GM21576 (cell line): Measurements from ENCODE around the gene CPB1.
"Not testable (repeated sequence)": the region's sequence is repeated elsewhere in the genome, so short reads cannot be mapped to it uniquely, and the experiment has no call there.

Source experiments
- ATAC-seq: cut with Tn5 transposase; IDR thresholded peaks from one replicate; pipeline ENCODE4 v1.9.1; 2021; ENCODE audit warnings: mild to moderate bottlenecking, moderate library complexity; ENCODE audit not compliant: unreplicated experiment

CPB1 gene

GRCh38 chr3:148827585-148827984 lies at the start of gene CPB1:
TSS of gene CPB1 (plus strand) at chr3:148827811. CDS start at chr3:148827824, 13 bp downstream.
- no peak for ATAC-seq

DNA sequence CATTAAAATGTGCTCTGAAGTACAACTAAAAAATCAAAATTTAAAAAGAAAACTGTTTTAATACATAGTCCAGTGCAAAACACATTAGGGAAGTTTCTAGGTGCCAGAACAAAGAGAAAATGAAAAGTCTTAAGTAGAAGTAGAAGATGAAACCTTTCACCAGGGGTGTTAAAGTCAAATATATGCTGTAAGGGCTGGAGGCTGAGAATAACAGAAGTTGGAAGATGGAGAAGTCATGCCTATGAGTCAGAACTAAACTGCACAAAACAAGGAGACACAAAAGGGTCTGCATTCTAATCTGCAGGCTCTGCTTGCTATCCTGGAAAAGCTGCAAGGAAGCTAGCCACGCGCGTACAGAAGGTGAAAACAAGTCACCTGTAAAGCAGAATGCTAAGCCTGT lies 48.7 kb upstream of the CPB1 start:
- no peak for ATAC-seq

DNA sequence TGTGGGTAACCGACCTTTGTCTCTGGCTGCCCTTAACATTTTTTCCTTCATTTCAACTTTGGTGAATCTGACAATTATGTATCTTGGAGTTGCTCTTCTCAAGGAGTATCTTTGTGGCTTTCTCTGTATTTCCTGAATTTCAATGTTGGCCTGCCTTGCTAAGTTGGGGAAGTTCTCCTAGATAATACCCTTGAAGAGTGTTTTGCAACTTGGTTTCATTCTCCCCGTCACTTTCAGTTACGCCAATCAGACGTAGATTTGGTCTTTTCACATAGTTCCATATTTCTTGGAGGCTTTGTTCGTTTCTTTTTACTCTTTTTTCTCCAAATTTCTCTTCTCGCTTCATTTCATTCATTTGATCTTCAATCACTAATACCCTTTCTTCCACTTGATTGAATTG lies 42.6 kb upstream of the CPB1 start:
- ATAC-seq, result not testable (repeated sequence)

DNA sequence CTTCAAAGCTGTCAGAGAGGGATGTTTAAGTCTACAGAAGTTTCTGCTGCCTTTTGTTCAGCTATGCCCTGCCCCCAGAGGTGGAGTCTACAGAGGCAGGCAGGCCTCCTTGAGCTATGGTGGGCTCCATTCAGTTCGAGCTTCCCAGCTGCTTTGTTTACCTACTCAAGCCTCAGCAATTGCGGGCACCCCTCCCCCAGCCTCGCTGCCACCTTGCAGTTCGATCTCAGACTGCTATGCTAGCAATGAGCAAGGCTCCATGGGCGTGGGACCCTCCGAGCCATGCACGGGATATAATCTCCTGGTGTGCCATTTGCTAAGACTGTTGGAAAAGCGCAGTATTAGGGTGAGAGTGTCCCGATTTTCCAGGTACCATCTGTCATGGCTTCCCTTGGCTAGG lies 41.5 kb upstream of the CPB1 start:
- not testable (repeated sequence) for ATAC-seq

DNA sequence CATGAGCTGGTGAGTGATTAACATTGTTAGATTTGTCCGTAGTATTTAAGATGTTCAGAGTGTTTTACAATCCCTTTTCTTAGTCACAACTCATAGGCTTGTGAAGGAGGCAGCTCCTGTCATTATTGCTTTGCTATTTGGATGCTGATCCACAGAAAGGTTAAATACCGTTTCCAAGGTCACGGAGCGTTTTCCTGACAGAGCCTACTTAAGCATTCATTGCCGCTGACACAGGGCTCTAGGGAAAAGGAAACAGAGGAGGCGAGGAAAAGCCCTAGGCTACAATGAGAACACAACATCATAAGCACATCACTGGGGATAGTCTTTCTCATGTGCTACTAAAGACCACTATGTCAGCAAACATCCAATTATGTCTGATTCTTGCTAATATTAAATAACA lies 38.5 kb upstream of the CPB1 start:
- no peak for ATAC-seq

DNA sequence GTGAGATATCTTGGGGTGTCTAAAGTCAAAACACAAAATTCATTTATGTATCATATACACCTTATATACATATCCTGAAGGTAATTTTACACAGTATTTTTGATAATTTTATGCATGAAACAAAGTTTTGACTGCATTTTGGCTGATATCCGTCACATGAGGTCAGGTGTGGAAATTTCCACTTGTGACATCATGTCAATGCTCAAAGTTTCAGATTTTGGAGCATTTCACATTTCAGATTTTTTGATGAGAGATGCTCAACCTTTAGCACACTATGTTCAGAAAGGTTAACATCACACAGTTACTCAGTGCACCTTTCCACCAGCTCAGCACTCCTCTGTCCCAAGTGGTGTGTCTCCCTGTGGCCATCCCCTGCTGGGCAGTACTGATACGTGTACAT lies 37.7 kb upstream of the CPB1 start:
- no peak for ATAC-seq

- ATAC-seq, result no peak
Measured at GRCh38 chr3:148790370-148790769, 37.2 kb upstream of the CPB1 start.

DNA sequence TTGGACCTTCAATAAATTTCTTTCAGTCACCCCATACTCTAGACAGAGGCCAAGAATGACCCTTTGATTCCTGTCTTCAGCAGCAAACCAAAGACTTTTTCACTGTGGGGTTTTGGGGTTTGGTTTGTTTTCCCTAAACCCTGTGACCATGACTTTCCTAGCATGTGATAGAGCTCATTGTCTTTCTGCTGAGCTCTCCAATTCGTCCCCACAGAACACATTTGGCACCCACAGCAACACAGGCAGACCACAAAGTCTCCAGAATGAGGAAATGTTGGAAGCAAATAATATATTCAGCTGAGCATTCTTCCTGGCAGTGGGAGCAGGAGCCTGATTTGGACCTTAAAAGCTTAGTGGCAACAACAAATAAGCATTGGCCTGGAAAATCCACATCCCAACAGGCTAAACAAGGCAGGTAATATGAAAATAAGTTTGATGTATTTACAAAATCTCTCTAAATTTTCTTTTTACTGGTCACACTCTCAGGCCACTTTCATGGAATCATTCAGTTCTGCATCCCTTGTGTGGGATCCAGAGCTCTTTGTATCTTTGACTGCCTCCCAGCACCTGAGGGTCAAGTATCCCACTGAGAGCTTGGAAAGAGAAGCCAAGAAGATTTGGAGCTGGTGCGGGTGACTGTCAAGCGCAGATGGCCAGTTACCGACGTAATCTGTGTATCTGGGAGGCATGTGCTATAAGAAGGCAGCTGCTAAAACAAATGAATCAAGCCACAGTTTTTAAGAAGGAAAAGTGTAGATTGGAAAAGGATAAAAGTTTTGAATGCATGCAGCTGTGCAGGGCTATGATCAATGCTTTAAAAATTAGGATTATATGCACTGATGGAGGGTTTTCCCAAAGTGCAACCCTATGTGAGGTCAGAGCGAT lies 36.5 kb upstream of the CPB1 start:
- no peak for ATAC-seq

- ATAC-seq, result no peak
Measured at GRCh38 chr3:148791920-148792319, 35.7 kb upstream of the CPB1 start.

GRCh38 chr3:148792516-148792915 lies 35.1 kb upstream of the CPB1 start:
- ATAC-seq, result no peak

DNA sequence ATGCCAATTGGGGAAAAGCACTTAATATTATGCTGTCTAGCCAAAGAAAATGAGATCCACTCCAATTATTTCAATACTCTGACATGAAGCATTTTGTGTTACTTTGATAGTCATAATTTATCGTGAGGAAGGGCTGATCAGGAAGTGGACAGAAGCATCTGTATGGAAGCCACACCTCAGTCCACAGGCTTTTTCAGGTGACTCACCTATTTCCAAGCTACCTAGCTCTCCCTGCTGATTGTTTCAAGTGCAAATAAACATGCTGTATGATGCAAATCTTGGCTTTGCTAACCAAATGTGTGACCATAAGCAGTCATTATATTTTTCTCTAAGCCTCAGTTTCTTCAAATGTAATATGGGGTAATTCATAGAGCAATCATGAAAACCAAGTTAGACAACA lies 30.8 kb upstream of the CPB1 start:
- ATAC-seq, result no peak

DNA sequence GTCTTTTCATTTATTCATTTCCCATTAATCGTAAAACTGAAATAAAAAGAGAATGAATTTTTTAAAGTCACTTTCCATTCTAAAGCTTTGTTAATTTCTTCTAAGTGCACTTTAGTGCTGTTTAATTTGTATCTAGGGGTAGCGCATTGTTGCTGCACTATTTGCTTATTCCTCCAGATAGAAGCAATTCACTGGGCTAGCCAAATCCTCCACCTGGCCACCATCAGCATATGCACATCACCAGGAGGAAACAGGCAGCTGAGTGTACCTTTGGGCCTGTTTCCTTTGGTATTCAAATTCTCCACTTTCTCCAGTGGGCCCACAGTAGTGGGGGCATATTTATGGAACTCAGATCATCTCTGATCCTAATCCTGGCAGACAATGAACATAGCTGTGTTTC lies 29.8 kb upstream of the CPB1 start:
- ATAC-seq, result no peak

DNA sequence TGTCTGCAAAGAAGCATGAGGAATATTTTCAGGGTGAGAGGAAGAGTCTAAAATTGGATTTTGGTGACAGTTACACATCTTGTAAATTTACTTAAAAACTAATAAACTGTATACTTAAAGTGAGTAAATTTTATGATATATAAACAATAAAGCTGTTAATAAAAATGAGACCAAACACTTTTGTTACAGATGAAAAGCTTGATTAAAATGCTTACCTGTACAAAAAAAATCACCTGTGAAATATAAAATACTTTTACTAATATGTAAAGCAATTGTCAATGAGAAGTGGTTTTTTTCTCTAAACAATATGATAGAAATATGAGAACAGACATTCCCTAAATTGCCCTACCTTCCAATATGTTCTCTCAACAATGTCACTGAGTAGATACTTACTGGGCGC lies 27.2 kb upstream of the CPB1 start:
- no peak for ATAC-seq

- ATAC-seq, result no peak
Measured at GRCh38 chr3:148809835-148810234, 17.8 kb upstream of the CPB1 start.

DNA sequence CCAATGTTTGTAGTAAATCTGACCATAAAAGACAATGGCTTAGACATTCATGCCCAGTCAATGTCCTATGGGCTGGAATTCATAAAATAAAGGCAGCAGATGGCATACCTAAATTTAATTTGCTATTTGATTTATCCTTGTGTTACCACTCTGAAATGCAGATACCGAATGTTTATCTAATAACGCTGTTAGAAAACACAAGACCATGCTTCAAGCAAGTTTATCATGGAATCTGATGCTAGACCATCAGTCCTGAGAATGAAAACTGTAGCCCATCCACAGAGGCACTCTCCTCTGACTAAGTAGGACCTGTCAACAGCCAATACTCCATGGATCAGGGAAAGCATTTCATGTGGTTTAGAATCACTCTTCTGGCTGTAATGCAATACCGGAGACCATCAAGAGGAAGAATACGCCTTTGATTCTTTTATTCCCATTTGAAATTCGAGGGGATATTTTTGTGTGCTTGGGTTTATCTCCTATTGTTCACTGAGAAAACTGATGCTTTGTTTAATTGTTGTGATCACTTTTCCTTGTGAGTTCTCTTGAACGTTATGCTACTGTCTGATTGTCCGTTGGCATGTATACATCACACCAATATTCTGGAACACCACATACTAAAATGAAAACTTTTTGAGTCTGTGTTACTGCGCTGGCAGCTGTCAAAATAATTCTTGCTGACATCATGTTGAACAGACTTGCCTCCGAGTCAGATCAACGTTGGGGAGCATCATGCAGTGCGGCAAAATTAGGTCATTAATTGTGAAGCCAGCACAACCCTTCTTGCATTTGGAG lies 12.1 kb upstream of the CPB1 start:
- no peak for ATAC-seq

- no peak for ATAC-seq
Measured at GRCh38 chr3:148816427-148816826, 11.2 kb upstream of the CPB1 start.

GRCh38 chr3:148816981-148817525 lies 10.6 kb upstream of the CPB1 start:
- ATAC-seq, result no peak

GRCh38 chr3:148820361-148821245 lies 7.0 kb upstream of the CPB1 start:
- no peak for ATAC-seq

DNA sequence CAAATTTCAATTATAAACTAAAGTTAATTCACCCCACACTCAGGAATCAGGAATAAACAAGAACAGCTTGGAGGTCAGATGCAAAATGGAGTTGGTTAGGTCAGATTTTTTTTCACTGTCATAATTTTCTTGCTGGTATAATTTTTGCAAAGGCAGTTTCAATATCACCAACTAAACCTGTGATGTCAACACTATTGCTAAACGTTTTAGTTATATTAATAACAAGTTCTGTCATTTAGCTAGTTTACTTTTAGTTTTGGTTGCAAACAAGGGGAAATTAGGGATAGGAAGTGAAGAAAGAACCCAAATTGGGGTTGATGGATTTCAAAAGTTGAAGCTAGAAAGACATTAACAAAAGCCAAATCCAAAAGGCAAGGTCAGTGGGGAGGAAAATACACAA lies 4.6 kb upstream of the CPB1 start:
- no peak for ATAC-seq

DNA sequence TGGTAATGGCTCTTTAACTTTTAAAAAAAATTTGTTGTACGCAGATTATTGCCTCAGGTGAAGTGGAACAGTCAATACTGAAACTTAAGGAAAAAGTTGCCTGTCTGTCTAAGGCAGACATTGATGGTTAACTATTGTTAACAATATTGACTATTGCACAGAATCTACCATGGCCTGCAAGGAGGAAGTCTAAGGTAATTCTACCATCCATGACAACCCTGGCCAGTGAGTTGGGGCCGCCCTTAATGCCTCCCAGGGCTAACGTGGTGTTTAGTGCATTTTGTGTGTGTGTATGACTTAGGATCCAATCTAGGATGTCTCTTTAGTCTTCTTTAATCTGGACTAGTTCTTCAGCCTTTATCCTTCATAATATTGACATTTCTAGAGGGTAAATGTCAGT lies 2.1 kb upstream of the CPB1 start:
- ATAC-seq, result no peak

GRCh38 chr3:148828136-148828690 lies 602 bp downstream of the CPB1 start:
- ATAC-seq, result no peak
